Measurements from ENCODE around the gene BATF. TPM values are rescaled to one million over a fixed set of nuclear protein-coding genes. Genes with fewer than 3 reads are reported as not detected.

Gene BATF
- total and polyA plus RNA-seq, 2 of the 8 experiments (the other 6 are each of a cell fraction or from before 2014, with no cell fraction given): not detected

DNA sequence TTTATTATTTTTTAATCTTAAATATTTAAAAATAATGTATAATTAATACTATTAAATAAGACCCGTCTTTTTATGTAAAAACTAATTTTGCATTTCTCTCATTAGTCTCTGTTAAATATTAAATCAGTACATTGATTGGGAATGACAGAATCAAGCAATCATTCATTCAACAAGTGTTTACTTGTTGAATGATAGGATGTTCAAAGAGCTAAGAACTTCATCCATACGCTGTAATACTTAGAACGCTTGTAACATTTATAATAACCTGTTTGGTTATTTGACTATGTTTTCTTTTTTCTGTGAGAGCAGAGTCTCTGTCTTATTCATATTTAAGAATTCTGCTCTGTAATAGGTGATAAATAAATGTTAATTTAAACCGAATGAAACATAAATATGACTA is 2.9 kb upstream of the BATF start (continued):
- TF ChIP-seq, protein P1, sequence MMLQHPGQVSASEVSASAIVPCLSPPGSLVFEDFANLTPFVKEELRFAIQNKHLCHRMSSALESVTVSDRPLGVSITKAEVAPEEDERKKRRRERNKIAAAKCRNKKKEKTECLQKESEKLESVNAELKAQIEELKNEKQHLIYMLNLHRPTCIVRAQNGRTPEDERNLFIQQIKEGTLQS (IDR thresholded peaks at IDR 0.05; ENCODE audit: insufficient read depth, low read depth, low read length): no peak
- TF ChIP-seq SAP30 (IDR thresholded peaks at IDR 0.05; ENCODE audit: insufficient read depth, insufficient replicate concordance, low read length): no peak

Data from H1 (cell line).